Kidney epithelial cell (primary cell): ENCODE data around the gene CORO2B. TPM values are rescaled to one million over a fixed set of nuclear protein-coding genes. Genes with fewer than 3 reads are reported as not detected.

Experiments used
- DNase-seq: peaks from one replicate; pipeline ENCODE4 v3.0.0-alpha.2; 2010; ENCODE audit warnings: low read depth
- H3K27me3 ChIP-seq: 2 replicates; pipeline ENCODE4 v1.6.0; 2011; ENCODE audit warnings: low read length; ENCODE audit not compliant: control insufficient read depth, insufficient read depth
- H3K36me3 ChIP-seq: 2 replicates; pipeline ENCODE4 v1.5.1; 2011; ENCODE audit warnings: low read length; ENCODE audit not compliant: control insufficient read depth, insufficient read depth
- H3K4me3 ChIP-seq: 2 replicates; pipeline ENCODE4 v1.5.1; 2011; ENCODE audit warnings: low read depth, mild to moderate bottlenecking, control low read depth, low read length
- total RNA-seq: library from RNA; depleted of rRNA; stranded (reverse); fragments of >200 nt; gene quantifications from 2 replicates; pipeline ENCODE4 v1.2.3, GENCODE V29; 2015
- TF ChIP-seq, protein P1 (sequence below): IDR thresholded peaks from 2 replicates; pipeline ENCODE4 v1.5.1; 2011; ENCODE audit warnings: mild to moderate bottlenecking, moderate library complexity, low read length, control low read depth, inconsistent platforms; ENCODE audit not compliant: insufficient read depth, poor library complexity, severe bottlenecking

Gene CORO2B
- total RNA-seq, 1 donor from 2014 or later = 19.8 TPM

DNA sequence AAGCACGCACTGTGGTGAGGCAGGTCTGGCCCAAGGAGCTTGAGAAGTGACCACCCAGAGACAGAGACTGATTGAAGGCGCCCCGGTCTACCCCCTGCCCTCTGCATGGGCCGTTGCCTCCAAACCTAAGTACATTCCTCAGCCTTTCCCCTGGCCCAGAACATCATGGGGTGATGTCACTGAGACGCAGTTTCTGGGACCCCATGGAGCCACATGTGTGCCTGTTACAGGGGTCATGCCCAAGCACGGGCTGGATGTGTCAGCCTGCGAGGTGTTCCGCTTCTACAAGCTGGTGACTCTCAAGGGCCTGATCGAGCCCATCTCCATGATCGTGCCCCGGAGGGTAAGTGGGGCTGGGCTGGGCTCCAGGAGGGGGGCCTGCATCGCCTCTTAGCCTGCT is 139.7 kb downstream of the CORO2B start:
- TF ChIP-seq, protein P1, sequence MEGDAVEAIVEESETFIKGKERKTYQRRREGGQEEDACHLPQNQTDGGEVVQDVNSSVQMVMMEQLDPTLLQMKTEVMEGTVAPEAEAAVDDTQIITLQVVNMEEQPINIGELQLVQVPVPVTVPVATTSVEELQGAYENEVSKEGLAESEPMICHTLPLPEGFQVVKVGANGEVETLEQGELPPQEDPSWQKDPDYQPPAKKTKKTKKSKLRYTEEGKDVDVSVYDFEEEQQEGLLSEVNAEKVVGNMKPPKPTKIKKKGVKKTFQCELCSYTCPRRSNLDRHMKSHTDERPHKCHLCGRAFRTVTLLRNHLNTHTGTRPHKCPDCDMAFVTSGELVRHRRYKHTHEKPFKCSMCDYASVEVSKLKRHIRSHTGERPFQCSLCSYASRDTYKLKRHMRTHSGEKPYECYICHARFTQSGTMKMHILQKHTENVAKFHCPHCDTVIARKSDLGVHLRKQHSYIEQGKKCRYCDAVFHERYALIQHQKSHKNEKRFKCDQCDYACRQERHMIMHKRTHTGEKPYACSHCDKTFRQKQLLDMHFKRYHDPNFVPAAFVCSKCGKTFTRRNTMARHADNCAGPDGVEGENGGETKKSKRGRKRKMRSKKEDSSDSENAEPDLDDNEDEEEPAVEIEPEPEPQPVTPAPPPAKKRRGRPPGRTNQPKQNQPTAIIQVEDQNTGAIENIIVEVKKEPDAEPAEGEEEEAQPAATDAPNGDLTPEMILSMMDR = no peak
- DNase-seq = no peak
- Histone ChIP-seq H3K36me3 (no peaks in the 10 kb centered on the region), H3K4me3 (no peak overlapping the region), H3K27me3 (no peaks in the 10 kb centered on the region)

- Histone ChIP-seq H3K27me3 (no peaks in the 10 kb centered on the region), H3K36me3 (no peaks in the 10 kb centered on the region), H3K4me3 (no peak overlapping the region)
- no peak for DNase-seq
- TF ChIP-seq, protein P1 = no peak
Observed at GRCh38 chr15:68719051-68719450, 140.3 kb downstream of the CORO2B start.

DNA sequence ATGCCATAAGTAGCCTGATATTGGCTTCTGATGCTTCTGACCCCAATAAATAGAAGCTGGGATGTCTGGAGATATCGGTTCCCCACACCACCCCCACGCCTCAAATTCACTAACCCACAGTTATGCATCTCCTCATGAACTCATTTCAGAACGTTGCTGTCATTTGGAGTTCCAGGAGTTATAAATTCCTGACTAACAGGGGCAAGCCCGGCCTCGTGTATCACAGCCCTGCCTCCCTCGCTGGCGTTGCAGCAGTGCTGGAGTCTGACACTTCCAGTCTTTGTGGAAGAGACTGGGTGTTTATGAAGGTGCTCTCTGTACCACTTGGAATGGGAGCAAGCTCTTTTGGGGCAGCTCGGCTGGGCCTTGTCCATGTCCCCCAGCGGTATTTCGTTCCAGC is 140.9 kb downstream of the CORO2B start:
- Histone ChIP-seq H3K36me3 (no peaks in the 10 kb centered on the region), H3K27me3 (no peaks in the 10 kb centered on the region), H3K4me3 (no peak overlapping the region)
- TF ChIP-seq, protein P1 = no peak
- DNase-seq = no peak

DNA sequence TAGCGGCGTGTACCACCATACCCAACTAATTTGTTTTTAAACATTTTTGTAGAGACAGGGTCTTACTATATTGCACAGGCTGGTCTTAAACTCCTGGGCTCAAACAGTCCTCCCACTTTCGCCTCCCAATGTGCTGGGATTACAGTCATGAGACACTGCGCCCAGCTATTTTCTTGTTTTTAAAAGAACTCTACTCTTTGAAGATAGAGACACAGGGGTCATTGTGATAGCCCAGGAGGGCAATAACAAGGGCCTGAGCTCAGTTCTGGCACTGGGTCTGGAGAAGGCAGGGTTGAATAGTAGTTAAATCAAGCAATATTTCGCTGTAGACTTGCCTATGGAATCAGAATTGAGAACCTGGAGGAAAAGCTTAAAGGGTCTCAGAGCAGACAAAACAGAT is 143.1 kb downstream of the CORO2B start:
- Histone ChIP-seq H3K27me3 (no peaks in the 10 kb centered on the region), H3K4me3 (no peak overlapping the region), H3K36me3 (no peaks in the 10 kb centered on the region)
- no peak for DNase-seq
- TF ChIP-seq, protein P1 = no peak

DNA sequence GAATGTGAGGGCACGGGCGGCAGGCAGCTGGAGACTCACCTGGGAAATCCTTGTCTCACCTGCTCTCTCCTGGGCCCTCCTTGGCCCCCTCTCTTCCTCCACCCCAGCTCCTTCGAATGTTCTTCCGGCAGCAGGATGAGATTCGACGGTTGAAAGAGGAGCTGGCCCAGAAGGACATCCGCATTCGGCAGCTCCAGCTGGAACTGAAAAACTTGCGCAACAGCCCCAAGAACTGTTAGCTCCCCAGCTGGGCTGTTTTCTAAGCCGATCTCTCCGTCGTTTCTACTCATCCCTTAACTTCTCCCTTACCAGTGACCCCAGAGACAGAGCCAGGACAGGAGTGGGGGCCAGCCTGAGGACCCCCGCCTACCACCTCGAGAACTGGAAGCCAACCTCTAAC is 146.9 kb downstream of the CORO2B start:
- H3K36me3 ChIP-seq = no peaks in the 10 kb centered on the region
- TF ChIP-seq, protein P1 = no peak
- H3K27me3 ChIP-seq = no peaks in the 10 kb centered on the region
- DNase-seq = no peak
- H3K4me3 ChIP-seq = no peak overlapping the region

DNA sequence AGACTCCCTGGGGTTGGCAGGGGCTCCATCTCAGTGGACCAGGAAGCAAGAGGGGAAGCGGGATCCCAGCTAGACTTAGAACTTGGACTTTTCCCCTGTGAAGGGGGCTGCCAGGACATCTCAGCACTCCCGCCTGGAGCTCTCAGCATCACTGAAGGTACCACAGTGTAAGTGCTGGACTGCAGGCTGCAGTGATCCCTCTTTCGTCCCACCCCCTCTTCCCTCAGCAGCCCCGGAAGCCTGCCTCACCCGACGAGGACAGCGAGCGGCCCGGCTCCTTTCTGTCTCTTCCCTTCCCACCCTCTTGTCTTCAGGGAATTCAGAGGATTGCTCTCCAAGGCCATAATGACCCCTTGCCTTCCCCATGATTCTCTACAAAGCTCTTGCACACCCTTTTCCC is 147.5 kb downstream of the CORO2B start:
- no peak overlapping the region for H3K4me3 ChIP-seq
- no peaks in the 10 kb centered on the region for H3K36me3 ChIP-seq
- H3K27me3 ChIP-seq = no peaks in the 10 kb centered on the region
- TF ChIP-seq, protein P1 = no peak
- no peak for DNase-seq
